ENCODE measurements around the gene SLX1A. TPM values are rescaled to one million over a fixed set of nuclear protein-coding genes. Genes with fewer than 3 reads are reported as not detected.
A peak's percentile ranks its signal among the peaks of the same experiment; 100 is the strongest.

Gene SLX1A
- total RNA-seq, 1 experiment from 2014 or later = 19.1 TPM

DNA sequence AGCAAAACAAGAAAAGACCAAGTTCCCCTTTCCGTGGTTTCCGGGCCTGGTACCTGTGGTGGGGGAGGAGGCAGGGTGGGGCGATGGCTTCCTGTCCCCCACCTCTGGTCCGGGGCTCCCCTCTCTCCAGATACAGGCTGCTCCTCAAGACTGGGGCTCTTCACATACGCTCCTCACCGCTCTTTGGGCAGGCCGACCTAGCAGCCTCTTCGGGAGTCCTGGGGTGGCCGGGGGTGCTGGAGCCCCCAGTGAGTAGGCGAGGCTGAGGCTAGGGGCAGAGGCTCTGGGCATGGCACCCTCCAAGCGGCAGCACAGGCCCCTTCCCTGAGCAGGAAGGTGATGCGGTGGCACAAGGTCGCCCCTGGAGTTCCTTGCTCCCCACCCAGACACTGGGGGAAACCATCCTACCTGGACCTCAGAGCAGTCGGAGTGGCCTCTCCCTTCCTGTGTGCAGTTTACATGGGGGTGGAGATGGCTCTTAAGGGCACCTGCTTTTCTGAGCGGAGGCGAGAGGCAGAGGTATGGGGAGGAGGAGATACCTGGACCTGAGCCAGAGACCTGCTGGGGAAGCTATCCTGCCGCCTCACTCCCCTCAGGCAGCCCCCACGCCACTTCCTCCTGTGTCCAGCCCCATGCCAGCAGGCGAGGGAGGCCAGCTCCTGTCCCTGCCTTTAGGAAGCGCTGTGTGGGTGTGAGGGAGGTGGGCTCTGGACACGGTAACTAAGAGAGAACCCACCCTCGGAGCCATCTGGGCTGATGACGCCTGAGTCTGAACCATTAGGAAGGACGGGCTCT lies 9.4 kb upstream of the SLX1A start:
- POLR2A ChIA-PET = no interaction called here

DNA sequence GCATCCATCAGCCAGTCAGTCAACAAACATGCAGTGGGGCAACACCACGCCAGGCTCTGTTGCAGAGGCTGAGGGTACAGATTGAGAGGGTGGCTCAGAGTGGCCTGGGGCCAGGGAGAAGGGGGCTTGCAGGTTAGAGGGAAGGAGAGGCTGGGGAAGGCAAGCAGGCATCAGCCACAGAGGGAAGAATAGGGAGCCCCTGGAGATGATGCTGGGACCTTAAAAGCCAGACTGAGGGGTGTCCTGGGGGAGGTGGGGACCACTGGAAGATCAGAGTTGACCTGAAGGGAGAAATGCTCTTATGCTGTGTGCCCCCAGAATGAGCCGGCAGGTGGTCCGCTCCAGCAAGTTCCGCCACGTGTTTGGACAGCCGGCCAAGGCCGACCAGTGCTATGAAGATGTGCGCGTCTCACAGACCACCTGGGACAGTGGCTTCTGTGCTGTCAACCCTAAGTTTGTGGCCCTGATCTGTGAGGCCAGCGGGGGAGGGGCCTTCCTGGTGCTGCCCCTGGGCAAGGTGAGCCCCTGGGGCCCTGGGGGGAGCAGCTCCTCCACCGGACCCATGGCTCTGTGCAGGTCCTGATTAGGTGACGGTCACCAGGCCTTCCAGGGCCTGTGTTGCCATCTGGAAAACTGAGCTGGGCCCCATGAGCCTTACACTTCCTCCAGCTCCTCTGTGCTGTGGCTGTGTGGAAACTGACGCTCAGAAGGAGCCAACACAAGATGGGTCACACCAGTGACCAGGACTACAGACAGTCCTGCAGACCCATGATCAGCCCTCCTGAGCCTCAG lies 8.6 kb upstream of the SLX1A start:
- Mint-ChIP-seq H3K36me3 (ENCODE audit: insufficient read depth, unreplicated experiment) (no peaks in the 10 kb centered on the region), H3K4me1 (ENCODE audit: low read depth, unreplicated experiment) (no peaks in the 10 kb centered on the region), H3K9me3 (ENCODE audit: unreplicated experiment) (no peaks in the 10 kb centered on the region), H3K4me3 (ENCODE audit: unreplicated experiment) (no peak overlapping the region), H3K27ac (ENCODE audit: unreplicated experiment) (no peak overlapping the region), H3K27me3 (ENCODE audit: insufficient read depth, unreplicated experiment) (no peaks in the 10 kb centered on the region)
- intact Hi-C loops (cut with micrococcal nuclease; ENCODE audit: unreplicated experiment) = no loop called here
- TF ChIP-seq, protein P1, sequence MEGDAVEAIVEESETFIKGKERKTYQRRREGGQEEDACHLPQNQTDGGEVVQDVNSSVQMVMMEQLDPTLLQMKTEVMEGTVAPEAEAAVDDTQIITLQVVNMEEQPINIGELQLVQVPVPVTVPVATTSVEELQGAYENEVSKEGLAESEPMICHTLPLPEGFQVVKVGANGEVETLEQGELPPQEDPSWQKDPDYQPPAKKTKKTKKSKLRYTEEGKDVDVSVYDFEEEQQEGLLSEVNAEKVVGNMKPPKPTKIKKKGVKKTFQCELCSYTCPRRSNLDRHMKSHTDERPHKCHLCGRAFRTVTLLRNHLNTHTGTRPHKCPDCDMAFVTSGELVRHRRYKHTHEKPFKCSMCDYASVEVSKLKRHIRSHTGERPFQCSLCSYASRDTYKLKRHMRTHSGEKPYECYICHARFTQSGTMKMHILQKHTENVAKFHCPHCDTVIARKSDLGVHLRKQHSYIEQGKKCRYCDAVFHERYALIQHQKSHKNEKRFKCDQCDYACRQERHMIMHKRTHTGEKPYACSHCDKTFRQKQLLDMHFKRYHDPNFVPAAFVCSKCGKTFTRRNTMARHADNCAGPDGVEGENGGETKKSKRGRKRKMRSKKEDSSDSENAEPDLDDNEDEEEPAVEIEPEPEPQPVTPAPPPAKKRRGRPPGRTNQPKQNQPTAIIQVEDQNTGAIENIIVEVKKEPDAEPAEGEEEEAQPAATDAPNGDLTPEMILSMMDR (IDR thresholded peaks at IDR 0.05; ENCODE audit: insufficient read depth in 1 of 2, low read depth in 1 of 2, low read length in 1 of 2, severe bottlenecking in 1 of 2, unreplicated experiment in 1 of 2) = no peak
- CTCF ChIA-PET = interaction anchor here (0.8 kb wide), 1 partner anchor 42 kb away, joined by 3 read pairs; no protein-coding TSS in a partner anchor
- DNase-seq = no peak
- H3K9me3 ChIP-seq = no peaks in the 10 kb centered on the region
- no peak overlapping the region for H3K4me3 ChIP-seq (ENCODE audit: low read depth, low read length)
- POLR2A ChIA-PET = no interaction called here
- H3K4me1 ChIP-seq = no peaks in the 10 kb centered on the region
- no TSS peak for BruUV-seq (replicated peaks)
- no peaks in the 10 kb centered on the region for H3K36me3 ChIP-seq (ENCODE audit: control insufficient read depth, insufficient read depth, low read length)
- H3K27me3 ChIP-seq (replicated peaks; ENCODE audit: control insufficient read depth, insufficient read depth, low read length) = no peaks in the 10 kb centered on the region

More for the DNA sequence above, 9.4 kb upstream of the SLX1A start:
- H3K9me3 Mint-ChIP-seq (ENCODE audit: unreplicated experiment) = no peaks in the 10 kb centered on the region
- no peaks in the 10 kb centered on the region for H3K4me1 Mint-ChIP-seq (ENCODE audit: low read depth, unreplicated experiment)
- intact Hi-C loops (cut with micrococcal nuclease; ENCODE audit: unreplicated experiment) = no loop called here
- H3K27ac Mint-ChIP-seq (ENCODE audit: unreplicated experiment) = no peak overlapping the region
- CTCF ChIA-PET = interaction anchor here (0.8 to 1.0 kb wide), 2 partner anchors 41 to 61 kb away, joined by 3 to 4 read pairs; partner anchors contain the start of gene MAPK3
- Histone ChIP-seq H3K4me1 (no peaks in the 10 kb centered on the region), H3K4me3 (ENCODE audit: low read depth, low read length) (no peak overlapping the region), H3K36me3 (ENCODE audit: control insufficient read depth, insufficient read depth, low read length) (no peaks in the 10 kb centered on the region), H3K27me3 (replicated peaks; ENCODE audit: control insufficient read depth, insufficient read depth, low read length) (no peaks in the 10 kb centered on the region), H3K9me3 (no peaks in the 10 kb centered on the region)
- no peaks in the 10 kb centered on the region for H3K36me3 Mint-ChIP-seq (ENCODE audit: insufficient read depth, unreplicated experiment)
- no peak for DNase-seq
- peak overlapping the region; percentile 51 for H3K4me3 Mint-ChIP-seq (ENCODE audit: unreplicated experiment)
- TF ChIP-seq, protein P1 (IDR thresholded peaks at IDR 0.05; ENCODE audit: insufficient read depth in 1 of 2, low read depth in 1 of 2, low read length in 1 of 2, severe bottlenecking in 1 of 2, unreplicated experiment in 1 of 2) = no peak
- no peaks in the 10 kb centered on the region for H3K27me3 Mint-ChIP-seq (ENCODE audit: insufficient read depth, unreplicated experiment)
- no TSS peak for BruUV-seq (replicated peaks)

DNA sequence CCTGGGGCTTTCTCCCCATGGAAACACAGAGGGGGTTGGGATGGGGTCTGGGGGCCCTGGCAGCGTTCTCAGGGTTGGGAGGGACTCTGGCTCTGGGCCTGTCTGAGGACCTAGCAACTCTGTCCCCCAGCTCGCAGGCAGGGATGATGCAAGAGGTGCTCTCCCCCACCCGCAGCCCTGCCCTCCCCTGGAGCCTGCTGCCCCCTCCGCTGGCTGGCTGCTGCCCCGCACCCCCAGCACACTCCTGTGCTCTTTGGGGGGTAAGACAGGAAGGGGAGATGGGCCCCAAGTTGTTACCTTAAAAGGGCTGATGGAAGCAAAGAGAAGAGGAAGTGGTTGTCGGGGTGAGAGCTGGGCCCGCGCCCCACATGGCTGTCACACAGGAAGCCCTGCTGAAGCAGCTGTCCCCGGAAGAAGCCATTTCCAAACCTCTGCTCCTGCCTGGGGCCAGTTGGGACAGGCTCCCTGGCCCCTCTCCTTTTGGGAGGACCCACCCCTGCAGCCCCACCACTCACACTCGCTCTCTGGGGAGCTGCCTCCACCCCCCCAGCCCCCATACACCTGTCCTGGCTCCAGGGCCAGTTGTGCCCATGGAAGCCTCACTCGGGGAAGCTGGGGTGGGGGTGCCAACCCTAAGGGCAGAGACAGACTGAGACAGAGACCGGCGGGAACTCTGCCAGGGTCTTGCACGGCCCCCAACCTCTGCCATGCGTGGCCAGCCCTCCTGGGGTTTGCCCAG lies 7.8 kb upstream of the SLX1A start:
- CTCF ChIA-PET = no interaction called here
- Histone ChIP-seq H3K4me1 (no peaks in the 10 kb centered on the region), H3K36me3 (ENCODE audit: control insufficient read depth, insufficient read depth, low read length) (no peaks in the 10 kb centered on the region), H3K27me3 (replicated peaks; ENCODE audit: control insufficient read depth, insufficient read depth, low read length) (no peaks in the 10 kb centered on the region), H3K9me3 (no peaks in the 10 kb centered on the region), H3K4me3 (ENCODE audit: low read depth, low read length) (no peak overlapping the region)
- no peak for DNase-seq
- TF ChIP-seq, protein P1 (IDR thresholded peaks at IDR 0.05; ENCODE audit: insufficient read depth in 1 of 2, low read depth in 1 of 2, low read length in 1 of 2, severe bottlenecking in 1 of 2, unreplicated experiment in 1 of 2) = no peak
- POLR2A ChIA-PET = no interaction called here
- H3K27me3 Mint-ChIP-seq (ENCODE audit: insufficient read depth, unreplicated experiment) = no peaks in the 10 kb centered on the region
- no TSS peak for BruUV-seq (replicated peaks)
- H3K4me3 Mint-ChIP-seq (ENCODE audit: unreplicated experiment) = no peak overlapping the region
- H3K4me1 Mint-ChIP-seq (ENCODE audit: low read depth, unreplicated experiment) = no peaks in the 10 kb centered on the region
- H3K36me3 Mint-ChIP-seq (ENCODE audit: insufficient read depth, unreplicated experiment) = no peaks in the 10 kb centered on the region
- no peaks in the 10 kb centered on the region for H3K9me3 Mint-ChIP-seq (ENCODE audit: unreplicated experiment)
- intact Hi-C loops (cut with micrococcal nuclease; ENCODE audit: unreplicated experiment) = no loop called here
- no peak overlapping the region for H3K27ac Mint-ChIP-seq (ENCODE audit: unreplicated experiment)

All from Caco-2 (cell line).